ENCODE data around the gene INHBB.

- TF ChIP-seq CTCF (IDR thresholded peaks at IDR 0.05) (no peak), POLR2A (IDR thresholded peaks at IDR 0.05) (no peak)
Observed at GRCh38 chr2:120346667-120347358, 877 bp downstream of the INHBB start.

Measured in heart left ventricle (tissue), 13 donors.